ENCODE results near the gene ABCB8.
"Not testable (repeated sequence)": the region's sequence is repeated elsewhere in the genome, so short reads cannot be mapped to it uniquely, and the experiment has no call there.

ABCB8 gene

DNA sequence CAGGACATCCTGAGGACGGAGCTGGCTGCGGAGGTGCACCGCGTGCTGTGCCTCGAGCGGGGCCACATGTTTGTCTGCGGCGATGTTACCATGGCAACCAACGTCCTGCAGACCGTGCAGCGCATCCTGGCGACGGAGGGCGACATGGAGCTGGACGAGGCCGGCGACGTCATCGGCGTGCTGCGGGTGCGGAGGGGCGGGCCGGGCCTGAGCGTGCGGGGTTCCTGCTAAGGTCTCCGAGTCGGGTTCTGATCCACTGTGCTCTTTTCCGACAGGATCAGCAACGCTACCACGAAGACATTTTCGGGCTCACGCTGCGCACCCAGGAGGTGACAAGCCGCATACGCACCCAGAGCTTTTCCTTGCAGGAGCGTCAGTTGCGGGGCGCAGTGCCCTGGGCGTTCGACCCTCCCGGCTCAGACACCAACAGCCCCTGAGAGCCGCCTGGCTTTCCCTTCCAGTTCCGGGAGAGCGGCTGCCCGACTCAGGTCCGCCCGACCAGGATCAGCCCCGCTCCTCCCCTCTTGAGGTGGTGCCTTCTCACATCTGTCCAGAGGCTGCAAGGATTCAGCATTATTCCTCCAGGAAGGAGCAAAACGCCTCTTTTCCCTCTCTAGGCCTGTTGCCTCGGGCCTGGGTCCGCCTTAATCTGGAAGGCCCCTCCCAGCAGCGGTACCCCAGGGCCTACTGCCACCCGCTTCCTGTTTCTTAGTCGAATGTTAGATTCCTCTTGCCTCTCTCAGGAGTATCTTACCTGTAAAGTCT lies 14.3 kb upstream of the ABCB8 start:
- DNase-seq (ENCODE audit: extremely low read depth in 1 of 2, low read depth in 1 of 2), result peak; percentile 54 to 86

DNA sequence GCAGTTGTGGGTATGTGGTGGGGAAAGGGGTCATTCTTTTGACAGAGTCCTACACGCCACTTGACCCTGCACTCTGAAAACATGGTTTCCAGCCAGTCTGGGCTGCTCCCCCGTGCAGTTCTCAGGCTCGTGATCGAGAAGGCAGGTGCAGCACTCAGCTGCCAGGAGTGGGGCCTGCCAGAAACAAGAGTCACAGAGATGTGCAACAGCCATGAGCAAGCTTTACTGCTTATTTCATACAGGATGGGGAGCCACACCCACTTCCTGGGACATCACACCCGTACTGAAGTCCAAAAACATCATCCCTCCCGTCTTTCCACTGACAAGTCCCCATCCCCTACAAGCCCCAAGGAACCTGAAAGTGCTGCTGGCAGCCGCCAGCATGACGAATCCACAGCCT lies 13.3 kb upstream of the ABCB8 start:
- no peak for DNase-seq (ENCODE audit: extremely low read depth in 1 of 2, low read depth in 1 of 2)

DNA sequence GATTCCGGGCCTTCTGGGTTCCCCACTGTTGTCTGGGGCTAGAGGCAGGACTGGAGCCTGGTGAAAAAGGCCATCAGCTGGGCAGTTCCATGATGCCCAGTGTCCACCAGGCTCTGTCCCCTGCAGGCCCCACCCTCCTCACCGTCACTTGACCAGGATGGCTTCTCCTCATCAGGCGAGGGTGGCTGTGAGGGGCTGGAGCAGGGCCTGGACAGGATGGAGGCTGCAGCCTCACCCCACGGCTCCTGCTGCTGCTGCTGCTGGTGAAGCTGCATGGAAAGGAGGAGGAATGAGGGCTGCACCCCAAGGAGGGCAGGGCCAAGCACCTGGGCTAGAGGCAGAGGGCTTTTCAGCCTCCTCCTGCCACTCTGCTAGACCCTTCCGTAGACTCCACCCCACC lies 12.3 kb upstream of the ABCB8 start:
- DNase-seq (ENCODE audit: extremely low read depth in 1 of 2, low read depth in 1 of 2), result no peak

DNA sequence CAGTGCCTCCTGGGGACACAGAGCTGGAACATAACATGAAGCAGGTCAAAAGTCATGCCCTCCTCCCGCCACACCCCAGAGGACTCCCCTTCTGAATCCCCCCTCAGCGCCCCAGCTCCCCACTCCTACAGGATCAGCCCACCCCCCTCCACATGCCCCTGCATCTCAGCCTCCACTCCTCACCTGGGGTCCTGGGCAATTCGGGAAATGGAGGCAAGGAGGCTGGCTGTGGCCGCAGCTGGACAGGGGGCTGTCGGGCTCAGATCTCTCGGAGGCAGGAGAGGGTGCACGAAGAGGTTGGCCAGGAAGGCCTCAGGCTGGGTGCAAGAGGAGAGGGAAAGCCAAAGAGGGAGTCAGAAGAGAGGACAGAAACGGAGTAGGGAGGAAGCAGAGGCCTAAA lies 11.7 kb upstream of the ABCB8 start:
- no peak for DNase-seq (ENCODE audit: extremely low read depth in 1 of 2, low read depth in 1 of 2)

DNA sequence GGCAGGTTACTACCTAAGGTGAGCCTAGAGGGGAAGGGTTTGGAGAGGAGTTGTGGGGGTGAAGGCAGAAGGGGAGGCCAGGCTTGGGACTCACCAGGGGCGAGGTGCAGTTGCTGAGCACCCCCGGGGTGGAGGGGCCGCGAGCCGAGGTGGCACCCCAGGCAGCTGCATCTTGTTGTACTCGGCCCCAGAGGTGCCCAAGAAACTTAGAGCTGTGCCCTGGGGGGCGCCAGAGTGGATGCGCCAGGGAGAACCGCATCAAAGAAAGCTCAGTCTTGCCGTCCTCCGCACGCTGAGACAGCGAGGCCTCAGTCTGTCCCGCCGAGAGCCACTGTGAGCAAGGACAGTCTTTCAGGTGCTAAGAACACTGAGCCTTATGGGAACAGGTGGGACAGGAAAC lies 11.3 kb upstream of the ABCB8 start:
- DNase-seq (ENCODE audit: extremely low read depth in 1 of 2, low read depth in 1 of 2), result no peak

DNA sequence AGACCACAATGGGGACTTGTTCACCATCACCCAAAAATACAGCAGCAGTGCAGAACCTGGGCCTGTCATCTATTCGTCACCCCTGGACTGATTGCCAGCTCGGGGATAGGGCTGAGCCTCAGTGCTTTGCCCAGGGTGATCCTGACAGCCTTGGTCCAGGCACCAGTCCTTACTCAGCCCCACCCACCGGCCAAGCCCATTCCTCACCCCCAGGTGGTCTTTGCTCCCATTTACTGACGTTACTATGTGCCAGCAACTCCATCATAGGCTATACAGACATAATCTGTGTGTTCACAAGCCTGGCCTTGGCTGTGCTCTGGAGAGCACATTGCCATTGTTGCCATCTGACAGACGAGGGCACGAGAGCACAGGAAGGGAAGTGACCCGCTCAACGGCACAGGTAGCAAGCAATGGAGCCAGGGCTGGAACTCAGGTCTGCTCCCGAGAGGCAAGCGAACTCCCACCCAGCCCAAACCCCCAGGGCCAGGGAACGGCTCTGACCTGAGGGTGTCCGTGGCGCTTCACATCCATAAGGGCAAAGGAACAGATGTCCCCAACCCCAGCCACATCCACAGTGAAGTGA lies 10.8 kb upstream of the ABCB8 start:
- no peak for DNase-seq (ENCODE audit: extremely low read depth in 1 of 2, low read depth in 1 of 2)

DNA sequence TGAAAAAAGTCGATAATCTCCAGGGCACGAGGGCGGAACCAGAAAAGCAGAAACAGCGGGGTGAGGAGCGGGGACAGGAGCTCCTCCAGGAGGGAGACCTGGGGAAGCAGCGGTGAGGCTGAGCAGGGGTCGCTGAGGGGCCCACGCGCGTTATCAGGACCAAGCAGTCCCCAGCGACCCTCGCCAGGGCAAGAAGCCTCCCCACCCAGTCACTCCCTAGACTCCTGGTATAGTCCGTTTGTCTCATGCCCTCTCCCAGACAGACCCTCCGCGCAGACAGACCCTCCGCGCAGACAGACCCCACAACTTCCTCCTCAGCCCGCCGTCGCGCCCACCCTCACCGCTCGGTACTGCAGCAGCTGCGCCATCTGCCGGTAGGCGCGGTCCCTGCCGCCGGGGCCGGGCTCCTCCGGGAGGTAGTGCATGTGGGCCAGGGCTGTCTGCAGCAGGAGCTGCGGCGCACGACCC lies 10.3 kb upstream of the ABCB8 start:
- DNase-seq (ENCODE audit: extremely low read depth in 1 of 2, low read depth in 1 of 2), result peak; percentile 55 to 71

DNA sequence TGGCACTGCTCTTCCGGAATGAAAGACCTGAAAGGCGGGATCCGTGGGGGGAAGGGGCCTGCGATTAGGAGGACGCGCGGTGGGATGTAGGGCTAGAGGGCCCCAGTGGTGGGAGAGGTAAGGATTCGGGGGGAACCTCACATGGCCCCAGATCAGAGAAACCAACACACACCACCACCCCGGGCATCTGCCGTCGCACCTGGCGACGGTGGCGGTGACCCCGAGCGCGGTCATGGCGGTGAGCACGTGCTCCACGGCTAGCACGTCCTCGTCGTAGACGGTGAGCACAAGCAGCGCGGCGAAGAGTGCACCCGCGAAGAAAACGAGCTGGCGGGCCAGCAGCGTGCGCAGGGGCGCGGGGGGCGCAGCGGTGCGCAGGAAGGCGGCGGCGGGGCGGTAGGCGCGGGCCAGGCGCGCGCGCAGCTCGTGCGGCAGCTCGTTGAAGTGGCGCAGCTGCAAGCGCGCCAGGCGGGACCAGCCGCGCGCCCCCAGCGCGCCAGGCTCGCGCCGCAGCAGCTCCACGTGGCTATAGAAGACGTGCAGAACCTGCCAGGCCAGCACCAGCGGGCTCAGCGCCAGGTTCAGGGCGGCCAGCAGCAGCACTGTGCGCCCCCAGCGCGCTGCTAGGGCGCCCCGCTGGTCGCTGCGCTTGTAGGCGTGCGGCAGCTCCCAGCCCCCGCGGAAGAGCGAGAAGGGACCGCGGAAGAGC lies 9.7 kb upstream of the ABCB8 start:
- DNase-seq (ENCODE audit: extremely low read depth in 1 of 2, low read depth in 1 of 2), result no peak

DNA sequence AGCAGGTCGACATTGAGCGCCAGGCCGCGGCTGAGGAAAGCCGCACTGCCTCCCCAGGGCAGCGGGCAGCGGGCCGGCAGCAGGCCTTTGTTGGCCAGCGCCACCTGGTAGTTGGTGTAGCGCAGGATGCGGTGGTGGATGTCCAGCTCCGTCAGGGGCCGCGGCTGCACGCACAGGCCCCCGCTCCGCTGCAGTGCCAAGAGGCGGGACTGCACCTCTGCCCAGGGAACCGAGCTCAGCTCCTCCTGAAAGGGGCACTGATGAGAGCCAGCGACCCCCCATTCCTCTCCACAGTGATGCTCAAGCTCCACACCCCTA lies 9.2 kb upstream of the ABCB8 start:
- no peak for DNase-seq (ENCODE audit: extremely low read depth in 1 of 2, low read depth in 1 of 2)

DNA sequence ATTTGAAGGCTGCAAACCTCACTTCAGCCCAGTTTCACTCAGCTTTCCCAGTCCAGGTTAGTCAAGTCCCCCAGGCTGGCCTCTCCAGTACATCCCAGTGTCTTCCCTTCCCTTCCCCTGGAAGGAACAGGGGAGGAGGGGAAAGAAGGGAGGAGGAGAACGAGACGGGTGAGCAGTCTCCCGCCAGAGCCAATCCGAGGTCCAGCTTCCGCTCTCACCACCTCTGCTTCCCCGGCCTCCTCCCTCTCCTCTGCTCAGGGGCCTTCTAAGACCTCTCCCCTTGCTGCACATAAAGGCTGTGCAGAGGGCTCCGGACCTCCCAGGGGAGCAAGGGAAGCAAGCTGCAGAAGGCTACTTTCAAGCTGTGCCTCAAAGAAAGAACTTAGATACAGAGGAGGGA lies 8.0 kb upstream of the ABCB8 start:
- DNase-seq (ENCODE audit: extremely low read depth in 1 of 2, low read depth in 1 of 2), result no peak

DNA sequence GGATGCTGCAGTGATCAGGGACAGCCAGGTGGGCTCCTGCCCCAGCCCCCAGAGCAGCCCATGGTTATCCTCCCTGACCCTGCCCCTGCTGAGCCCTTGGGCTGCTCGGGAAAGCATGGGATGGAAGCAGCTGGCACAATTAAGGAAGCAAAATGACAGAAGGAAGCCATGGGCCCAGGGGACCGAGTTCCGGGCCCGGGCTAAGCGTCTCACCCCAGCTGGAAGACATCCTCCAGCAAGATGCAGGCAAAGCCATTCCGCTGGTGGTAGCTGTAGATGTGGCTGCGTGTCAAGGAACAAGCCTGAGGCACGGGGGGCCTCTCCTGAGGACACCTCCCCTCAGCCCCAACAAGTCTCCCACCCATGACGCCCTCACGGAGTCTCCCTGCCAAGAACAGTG lies 5.0 kb upstream of the ABCB8 start:
- DNase-seq (ENCODE audit: extremely low read depth in 1 of 2, low read depth in 1 of 2), result no peak

DNA sequence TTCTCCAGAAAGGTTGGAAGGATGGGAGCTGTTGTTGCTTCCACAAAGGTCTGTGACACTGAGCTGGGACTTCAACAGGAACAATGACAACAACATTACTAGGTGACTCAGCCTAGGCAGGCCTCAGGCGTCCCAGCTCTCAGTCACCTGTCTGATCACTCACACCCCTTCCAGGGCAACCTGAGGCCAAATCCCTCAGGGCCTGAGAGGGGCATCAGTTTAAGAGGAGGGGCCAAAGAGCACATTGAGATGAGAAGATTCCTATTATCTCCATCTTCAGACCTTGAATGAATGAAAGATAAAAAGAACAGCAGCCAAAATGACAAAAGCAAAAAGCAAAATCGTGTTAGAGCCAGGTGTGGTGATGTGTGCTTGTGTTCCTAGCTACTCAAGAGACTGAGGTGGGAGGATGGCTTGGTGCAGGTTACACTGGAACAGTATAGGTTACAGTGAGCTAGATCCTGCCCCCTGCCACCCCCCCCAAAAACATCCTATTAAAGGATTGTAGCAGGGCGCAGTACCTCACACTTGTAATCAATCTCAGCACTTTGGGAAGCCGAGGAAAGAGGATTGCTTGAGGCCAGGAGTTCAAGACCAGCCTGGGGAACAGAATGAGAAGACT lies 3.7 kb upstream of the ABCB8 start, which contains the start of gene ATG9B:
Gene ATG9B, minus strand, starts transcription at position 60 of the 622 bp plus-strand sequence. CDS start 71 bp downstream, outside the sequence.
- no peak for DNase-seq (ENCODE audit: extremely low read depth in 1 of 2, low read depth in 1 of 2)

DNA sequence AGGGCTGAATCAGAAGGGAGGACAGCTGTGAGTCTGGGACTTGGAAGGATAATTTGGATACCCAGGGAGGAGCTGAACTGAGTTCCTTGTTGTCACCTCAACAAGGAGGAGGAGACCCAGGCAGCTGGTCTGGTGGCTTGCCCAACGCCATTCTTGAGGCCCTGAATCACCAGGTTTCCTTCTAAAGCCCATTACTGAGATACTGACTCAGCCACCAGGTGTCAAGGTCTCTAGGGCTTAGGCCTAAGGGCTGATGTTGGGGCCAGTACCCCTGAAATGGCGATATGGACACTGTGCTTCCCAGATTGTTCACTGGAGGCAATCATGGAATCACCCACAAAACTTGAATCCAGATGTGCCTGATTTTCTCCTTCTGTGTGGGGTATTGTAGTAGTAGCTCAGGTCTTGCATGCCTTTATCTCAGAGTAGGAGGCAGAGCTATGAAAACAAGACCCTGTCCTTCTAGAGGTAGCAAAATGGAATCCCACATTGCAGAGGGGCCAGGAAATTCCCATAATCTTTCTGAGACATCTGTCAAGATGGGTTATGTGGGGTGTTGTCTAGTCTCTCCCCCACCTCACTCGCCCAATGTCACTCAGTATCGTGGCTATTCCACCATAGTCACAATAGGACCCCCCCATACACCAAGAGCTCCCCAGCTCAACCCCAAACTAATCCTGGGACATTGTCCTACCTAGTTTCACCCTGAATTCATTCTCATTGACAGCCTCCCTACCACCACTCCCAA lies 2.2 kb upstream of the ABCB8 start:
- DNase-seq (ENCODE audit: extremely low read depth in 1 of 2, low read depth in 1 of 2), result no peak

DNA sequence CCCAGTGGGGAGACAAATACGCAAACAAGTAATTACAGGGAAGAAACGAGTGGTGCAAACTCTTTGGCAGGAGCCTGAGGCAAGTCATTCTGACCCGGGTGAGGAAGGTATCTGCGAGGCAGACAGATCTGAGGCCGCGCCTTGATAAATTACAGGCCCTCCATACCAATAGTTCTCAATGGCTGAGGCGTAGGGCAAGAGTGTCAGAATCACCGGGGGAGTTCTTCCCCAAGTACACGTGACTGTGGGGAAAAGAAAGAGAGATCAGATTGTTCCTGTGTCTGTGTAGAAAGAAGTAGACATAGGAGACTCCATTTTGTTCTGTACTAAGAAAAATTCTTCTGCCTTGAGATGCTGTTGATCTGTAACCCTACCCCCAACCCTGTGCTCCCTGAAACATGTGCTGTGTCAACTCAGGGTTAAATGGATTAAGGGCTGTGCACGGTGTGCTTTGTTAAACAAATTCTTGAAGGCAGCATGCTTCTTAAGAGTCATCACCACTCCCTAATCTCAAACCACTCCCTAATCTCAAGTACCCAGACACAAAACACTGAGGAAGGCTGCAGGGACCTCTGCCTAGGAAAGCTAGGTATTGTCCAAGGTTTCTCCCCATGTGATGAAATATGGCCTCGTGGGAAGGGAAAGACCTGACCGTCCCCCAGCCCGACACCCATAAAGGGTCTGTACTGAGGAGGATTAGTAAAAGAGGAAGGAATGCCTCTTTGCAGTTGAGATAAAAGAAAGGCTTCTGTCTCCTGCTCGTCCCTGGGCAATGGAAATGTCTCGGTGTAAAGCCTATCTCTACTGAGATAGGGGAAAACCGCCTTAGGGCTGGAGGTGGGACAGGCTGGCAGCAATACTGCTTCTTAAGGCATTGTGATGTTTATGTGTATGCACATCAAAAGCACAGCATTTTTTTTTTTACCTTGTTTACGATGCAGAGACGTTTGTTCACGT lies 1.2 kb upstream of the ABCB8 start:
- not testable (repeated sequence) for DNase-seq (ENCODE audit: extremely low read depth in 1 of 2, low read depth in 1 of 2)

DNA sequence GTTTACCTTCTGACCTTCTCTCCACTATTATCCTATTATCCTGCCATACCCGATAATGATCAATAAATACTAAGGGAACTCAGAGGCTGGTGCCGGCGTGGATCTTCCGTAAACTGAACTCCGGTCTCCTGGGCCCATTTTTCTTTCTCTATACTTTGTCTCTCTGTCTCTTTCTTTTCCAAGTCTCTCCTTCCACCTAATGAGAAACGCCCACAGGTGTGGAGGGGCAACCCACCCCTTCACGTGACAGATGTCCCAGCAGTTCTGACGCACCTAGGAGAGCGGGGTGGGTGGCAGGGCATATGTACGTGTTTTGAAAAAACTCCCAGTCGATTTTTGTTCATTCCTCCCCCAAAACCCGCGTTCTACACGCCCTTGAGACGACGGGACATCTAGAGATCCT lies 521 bp upstream of the ABCB8 start:
- DNase-seq (ENCODE audit: extremely low read depth in 1 of 2, low read depth in 1 of 2), result not testable (repeated sequence)

DNA sequence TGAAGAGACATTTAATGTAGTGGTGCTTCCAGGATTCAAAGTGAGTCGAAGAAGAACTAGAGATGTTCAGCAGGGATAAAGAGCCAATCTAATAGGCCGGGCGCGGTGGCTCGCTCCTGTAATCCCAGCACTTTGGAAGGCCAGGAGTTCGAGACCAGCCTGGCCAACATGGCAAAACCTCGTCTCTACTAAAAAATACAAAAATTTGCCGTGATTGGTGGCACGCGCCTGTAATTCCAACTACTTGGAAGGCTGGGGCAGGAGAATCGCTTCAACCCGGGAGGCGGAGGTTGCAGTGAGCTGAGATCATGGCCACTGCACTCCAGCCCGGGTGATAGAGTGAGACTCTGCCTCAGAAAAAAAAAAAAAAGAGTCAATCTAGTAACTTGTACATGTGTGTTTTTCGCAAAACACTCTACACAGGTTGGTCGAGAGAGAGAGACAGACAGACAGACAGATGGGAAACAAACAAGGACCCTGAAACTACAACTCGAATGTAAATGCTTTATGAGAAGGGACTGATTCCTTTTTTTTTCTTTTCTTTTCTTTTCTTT lies 775 bp downstream of the ABCB8 start:
- DNase-seq (ENCODE audit: extremely low read depth in 1 of 2, low read depth in 1 of 2), result no peak

DNA sequence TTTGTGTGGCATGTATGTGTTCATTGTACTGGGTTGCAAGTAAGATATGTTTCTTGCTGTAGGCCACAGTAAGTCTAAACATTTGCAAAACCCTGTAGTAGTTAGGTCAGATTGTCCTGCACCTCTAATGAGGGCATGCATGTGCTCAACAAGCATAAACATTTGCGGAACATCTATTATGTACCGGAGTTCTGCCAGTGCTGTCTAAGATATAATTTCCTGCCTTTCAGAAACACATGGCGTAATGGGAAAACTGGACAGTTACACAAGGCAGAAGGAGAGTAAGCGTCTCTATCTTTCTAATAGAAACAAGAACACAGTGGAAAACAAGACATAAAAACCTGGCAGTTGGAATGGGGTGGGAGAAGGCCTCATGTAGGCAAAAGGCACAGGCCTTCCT lies 2.8 kb downstream of the ABCB8 start:
- DNase-seq (ENCODE audit: extremely low read depth in 1 of 2, low read depth in 1 of 2), result no peak

DNA sequence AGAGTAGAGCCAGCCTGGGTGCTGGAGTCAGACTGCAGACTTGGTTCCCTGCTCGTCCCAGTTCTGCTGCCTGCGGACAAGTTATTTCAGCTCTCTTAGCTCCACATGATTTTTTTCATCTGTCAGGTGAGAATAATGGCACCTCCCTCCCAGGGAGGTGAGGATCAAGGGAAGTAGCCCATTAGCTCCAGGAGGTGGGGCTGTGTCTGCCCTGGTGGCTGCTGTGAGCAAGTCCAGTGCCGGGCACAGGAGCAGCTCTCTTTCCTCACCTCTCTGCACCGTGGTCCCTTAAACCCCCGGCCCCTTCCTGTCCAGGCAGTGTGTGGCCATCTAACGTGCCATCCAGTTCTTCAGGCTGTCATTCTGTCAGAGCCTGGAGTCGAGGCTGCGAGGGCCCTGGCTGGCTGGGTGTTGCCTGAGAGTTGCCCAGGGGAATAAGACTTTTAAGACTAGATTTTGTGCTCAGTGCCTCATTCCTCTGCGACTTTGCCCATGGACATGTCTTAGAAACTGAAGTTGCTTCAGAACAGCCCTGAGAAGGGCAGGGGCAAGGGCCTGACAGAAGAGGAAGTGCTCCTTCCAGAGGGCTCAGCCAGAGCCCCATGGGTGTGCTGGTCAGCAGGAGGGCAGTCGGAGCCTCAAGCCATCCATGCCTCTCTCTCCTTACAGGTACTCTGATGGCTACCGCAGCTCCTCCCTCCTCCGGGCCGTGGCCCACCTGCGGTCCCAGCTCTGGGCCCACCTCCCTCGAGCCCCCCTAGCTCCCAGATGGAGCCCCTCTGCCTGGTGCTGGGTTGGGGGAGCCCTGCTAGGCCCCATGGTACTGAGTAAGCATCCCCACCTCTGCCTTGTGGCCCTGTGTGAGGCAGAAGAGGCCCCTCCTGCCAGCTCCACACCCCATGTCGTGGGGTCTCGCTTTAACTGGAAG lies 5.0 kb downstream of the ABCB8 start:
- no peak for DNase-seq (ENCODE audit: extremely low read depth in 1 of 2, low read depth in 1 of 2)
